HEK293 (cell line): ENCODE data around the gene CACNA2D3.

Source experiments
- CTCF ChIA-PET: fragments of 350-600 bp; formaldehyde crosslinking; extraction: SDS; loops from one replicate; lab custom pipeline; 2021; ENCODE audit warnings: antibody characterized with exemption; lab: Yijun Ruan, JAX
- POLR2A ChIA-PET: fragments of 300-600 bp; formaldehyde crosslinking; extraction: SDS; loops from one replicate; lab custom pipeline; 2020; ENCODE audit warnings: antibody characterized with exemption, inconsistent platforms; lab: Yijun Ruan, JAX
- H3K27ac ChIP-seq: fragments of 200-500 bp; sonication (Bioruptor generic); 2 replicates; pipeline ENCODE4 v1.5.1; 2014; ENCODE audit warnings: low read depth, low read length, control low read depth, inconsistent platforms; ENCODE audit errors: extremely low read depth
- H3K36me3 ChIP-seq, 2 experiments: fragments of 200-500 bp in 1 of 2; sonication (Bioruptor generic) in 1 of 2; 1 replicate in 1 of 2; 2 replicates in 1 of 2; pipeline ENCODE4 v1.5.1; 2014 to 2017; ENCODE audit warnings: inconsistent platforms in 2 of 2, low read length in 2 of 2; ENCODE audit not compliant: control insufficient read depth in 2 of 2, insufficient read depth in 1 of 2
- H3K4me1 ChIP-seq: fragments of 200-500 bp; sonication (Bioruptor generic); 2 replicates; pipeline ENCODE4 v1.5.1; 2014; ENCODE audit warnings: mild to moderate bottlenecking, low read length, inconsistent platforms; ENCODE audit not compliant: control insufficient read depth, insufficient read depth
- H3K4me3 ChIP-seq: 2 replicates; pipeline ENCODE4 v1.5.1; 2011; ENCODE audit warnings: low read depth, mild to moderate bottlenecking, control low read depth, low read length, moderate library complexity
- H3K9me3 ChIP-seq: fragments of 200-500 bp; sonication (Bioruptor generic); 2 replicates; pipeline ENCODE4 v1.5.1; 2014; ENCODE audit warnings: low read depth, low read length, inconsistent platforms; ENCODE audit not compliant: control insufficient read depth, insufficient read depth
- CTCF ChIP-seq: fragments of 450-650 bp; formaldehyde crosslinking; IDR thresholded peaks from 2 replicates; pipeline ENCODE4 v1.5.1; 2016; ENCODE audit warnings: missing biosample characterization, missing genetic modification characterization
- GLIS1 ChIP-seq: fragments of 450-650 bp; formaldehyde crosslinking; IDR thresholded peaks from 2 replicates; pipeline ENCODE4 v1.5.1; 2016; ENCODE audit warnings: missing biosample characterization, missing genetic modification characterization
- HOXD13 ChIP-seq: sonication (generic); formaldehyde crosslinking; IDR thresholded peaks from 2 replicates; pipeline ENCODE4 v1.8.0; 2022; ENCODE audit warnings: missing genetic modification reagents, borderline replicate concordance
- SCRT2 ChIP-seq: fragments of 450-650 bp; formaldehyde crosslinking; IDR thresholded peaks from 2 replicates; pipeline ENCODE4 v1.5.1; 2016; ENCODE audit warnings: missing biosample characterization, missing genetic modification characterization
- TRIM28 ChIP-seq: IDR thresholded peaks from 2 replicates; pipeline ENCODE4 v1.6.1; 2011; ENCODE audit warnings: low read length, control low read depth, borderline replicate concordance
- WT1 ChIP-seq: fragments of 450-650 bp; formaldehyde crosslinking; IDR thresholded peaks from 2 replicates; pipeline ENCODE4 v1.5.1; 2016; ENCODE audit warnings: missing biosample characterization, missing genetic modification characterization
- ZBTB49 ChIP-seq: fragments of 450-650 bp; formaldehyde crosslinking; IDR thresholded peaks from 2 replicates; pipeline ENCODE4 v1.5.1; 2016; ENCODE audit warnings: missing biosample characterization, missing genetic modification characterization, low read depth
- ZNF184 ChIP-seq: fragments of 450-650 bp; IDR thresholded peaks from 2 replicates; pipeline ENCODE4 v1.5.1; 2018; ENCODE audit warnings: missing biosample characterization, mild to moderate bottlenecking, missing genetic modification characterization
- ZNF248 ChIP-seq: fragments of 450-650 bp; formaldehyde crosslinking; IDR thresholded peaks from 2 replicates; pipeline ENCODE4 v1.5.1; 2017; ENCODE audit warnings: missing biosample characterization, missing genetic modification characterization
- ZNF350 ChIP-seq: fragments of 450-650 bp; formaldehyde crosslinking; IDR thresholded peaks from 2 replicates; pipeline ENCODE4 v1.5.0; 2017; ENCODE audit warnings: missing biosample characterization, mild to moderate bottlenecking, missing genetic modification characterization
- ZNF354C ChIP-seq: fragments of 450-650 bp; formaldehyde crosslinking; IDR thresholded peaks from 2 replicates; pipeline ENCODE4 v1.5.1; 2016; ENCODE audit warnings: missing biosample characterization, missing genetic modification characterization, low read depth, borderline replicate concordance
- ZNF37A ChIP-seq: fragments of 450-650 bp; IDR thresholded peaks from 2 replicates; pipeline ENCODE4 v1.5.1; 2018; ENCODE audit warnings: missing biosample characterization, missing genetic modification characterization
- ZNF398 ChIP-seq: fragments of 450-650 bp; formaldehyde crosslinking; IDR thresholded peaks from 2 replicates; pipeline ENCODE4 v1.5.1; 2017; ENCODE audit warnings: missing biosample characterization, missing genetic modification characterization
- ZNF416 ChIP-seq: fragments of 450-650 bp; formaldehyde crosslinking; IDR thresholded peaks from 2 replicates; pipeline ENCODE4 v1.5.1; 2016; ENCODE audit warnings: missing biosample characterization, missing genetic modification characterization
- ZNF561 ChIP-seq: fragments of 450-650 bp; IDR thresholded peaks from 2 replicates; pipeline ENCODE4 v1.5.1; 2018; ENCODE audit warnings: missing biosample characterization, missing genetic modification characterization, borderline replicate concordance
- ZNF654 ChIP-seq: fragments of 450-650 bp; formaldehyde crosslinking; IDR thresholded peaks from 2 replicates; pipeline ENCODE4 v1.5.1; 2016; ENCODE audit warnings: low read depth, missing biosample characterization, missing genetic modification characterization
- ZNF660 ChIP-seq: fragments of 450-650 bp; IDR thresholded peaks from 2 replicates; pipeline ENCODE4 v1.5.1; 2018; ENCODE audit warnings: missing biosample characterization, mild to moderate bottlenecking, missing genetic modification characterization
- ZNF692 ChIP-seq: fragments of 450-650 bp; formaldehyde crosslinking; IDR thresholded peaks from 2 replicates; pipeline ENCODE4 v1.5.1; 2016; ENCODE audit warnings: missing biosample characterization, missing genetic modification characterization
- ZNF701 ChIP-seq: fragments of 450-650 bp; formaldehyde crosslinking; IDR thresholded peaks from 2 replicates; pipeline ENCODE4 v1.5.1; 2016; ENCODE audit warnings: missing biosample characterization, missing genetic modification characterization
- ZNF76 ChIP-seq: fragments of 450-650 bp; formaldehyde crosslinking; IDR thresholded peaks from 2 replicates; pipeline ENCODE4; 2016; ENCODE audit warnings: low read depth, missing biosample characterization, missing genetic modification characterization, borderline replicate concordance
- ZNF791 ChIP-seq: fragments of 450-650 bp; formaldehyde crosslinking; IDR thresholded peaks from 2 replicates; pipeline ENCODE4 v1.5.1; 2016; ENCODE audit warnings: missing biosample characterization, missing genetic modification characterization
- ZNF792 ChIP-seq: fragments of 450-650 bp; formaldehyde crosslinking; IDR thresholded peaks from 2 replicates; pipeline ENCODE4 v1.5.1; 2016; ENCODE audit warnings: missing biosample characterization, missing genetic modification characterization
- ZSCAN4 ChIP-seq: fragments of 450-650 bp; formaldehyde crosslinking; IDR thresholded peaks from 2 replicates; pipeline ENCODE4 v1.5.1; 2017; ENCODE audit warnings: missing biosample characterization, missing genetic modification characterization

CACNA2D3 gene

GRCh38 chr3:54987719-54988118 lies 865.4 kb downstream of the CACNA2D3 start (continued):
- TF ChIP-seq HOXD13 (CRISPR knock-in tag) (no peak), ZNF792 (tag by site-specific recombination) (no peak), TRIM28 (0 out of 2 replicates have a peak, but pooled peaks have one; percentile 28)

GRCh38 chr3:54988302-54988837 lies 866.0 kb downstream of the CACNA2D3 start:
- POLR2A ChIA-PET, result no interaction called here
- Histone ChIP-seq H3K4me3 (no peak overlapping the region), H3K27ac (no peak overlapping the region), H3K36me3 (no peaks in the 10 kb centered on the region), H3K4me1 (peaks cover 19% of the 10 kb centered on the region), H3K9me3 (no peaks in the 10 kb centered on the region)
- TF ChIP-seq SCRT2 (peak; percentile 0; the same call in 1 of the 2 replicates), ZNF416 (tag by site-specific recombination) (no peak), WT1 (tag by site-specific recombination) (no peak), ZNF184 (peak; percentile 83; the same call in 1 of the 2 replicates), CTCF (tag by site-specific recombination) (no peak), GLIS1 (peak; percentile 98), ZNF660 (tag by site-specific recombination) (peak; percentile 86), ZNF561 (tag by site-specific recombination) (0 out of 2 replicates have a peak, but pooled peaks have one; percentile 37), ZNF692 (no peak)
- CTCF ChIA-PET, result no interaction called here

- no peaks in the 10 kb centered on the region for H3K36me3 ChIP-seq
- peaks cover 15% of the 10 kb centered on the region for H3K4me1 ChIP-seq
- POLR2A ChIA-PET, result no interaction called here
- no peak overlapping the region for H3K27ac ChIP-seq
- no peak overlapping the region for H3K4me3 ChIP-seq
- CTCF ChIA-PET, result interaction anchor here (0.6 kb wide), 1 partner anchor 327 kb away, joined by 5 read pairs; no protein-coding TSS in a partner anchor
- no peaks in the 10 kb centered on the region for H3K9me3 ChIP-seq
- TF ChIP-seq ZSCAN4 (no peak), ZNF76 (tag by site-specific recombination) (no peak), ZNF248 (no peak), ZNF184 (no peak), ZNF37A (tag by site-specific recombination) (no peak), ZNF791 (tag by site-specific recombination) (no peak), ZNF660 (tag by site-specific recombination) (no peak), ZBTB49 (tag by site-specific recombination) (no peak), ZNF350 (tag by site-specific recombination) (no peak), WT1 (tag by site-specific recombination) (no peak), ZNF654 (tag by site-specific recombination) (no peak), ZNF701 (no peak), ZNF398 (tag by site-specific recombination) (0 out of 2 replicates have a peak, but pooled peaks have one; percentile 17), ZNF354C (tag by site-specific recombination) (no peak)
Observed at GRCh38 chr3:54988838-54989630, 866.7 kb downstream of the CACNA2D3 start.
